ENCODE results near the gene RPS6KA2.

The RPS6KA2 gene

DNA sequence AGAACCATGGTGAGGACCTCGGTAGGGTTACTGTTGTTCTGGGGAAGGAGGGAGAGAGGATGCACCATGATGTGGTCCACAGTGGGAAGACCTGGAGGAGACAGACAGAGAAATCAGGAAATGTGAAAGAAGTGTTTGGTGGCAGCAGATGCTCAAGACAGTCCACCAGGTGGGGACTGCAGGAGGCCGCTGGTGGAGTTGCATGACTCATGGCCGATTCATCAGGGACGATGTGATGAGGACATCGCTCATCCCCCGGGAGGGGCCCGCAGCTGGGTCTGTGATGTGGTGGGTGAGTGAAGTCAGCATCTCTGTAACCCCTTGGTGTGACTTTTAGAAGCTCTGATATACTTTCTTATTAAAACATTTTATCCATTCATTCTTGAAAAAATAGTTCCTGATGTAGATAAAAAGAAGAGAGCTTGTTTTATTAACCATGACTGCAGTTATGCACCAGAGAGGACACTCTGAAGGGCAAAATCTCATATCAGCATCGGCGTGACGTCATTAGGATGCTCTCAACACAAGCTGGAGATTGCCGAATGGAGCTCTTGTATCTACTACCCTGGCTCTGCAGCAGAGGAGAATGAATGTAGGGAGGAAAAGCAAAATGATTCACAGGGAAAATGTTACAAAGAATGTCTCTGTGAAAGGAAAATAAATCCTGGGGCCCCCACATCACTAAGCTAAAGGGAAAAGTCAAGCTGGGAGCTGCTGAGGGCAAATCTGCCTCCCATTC lies 111.8 kb downstream of the RPS6KA2 start:
- Mint-ChIP-seq H3K9me3 (no peaks in the 10 kb centered on the region), H3K27ac (peak overlapping the region in 1 of 2 donors; percentile 47), H3K4me3 (no peak overlapping the region), H3K4me1 (peaks cover 23% of the 10 kb centered on the region), H3K27me3 (no peaks in the 10 kb centered on the region)
- ATAC-seq, result peak; percentile 89
- peak; percentile 16 to 55 for DNase-seq

DNA sequence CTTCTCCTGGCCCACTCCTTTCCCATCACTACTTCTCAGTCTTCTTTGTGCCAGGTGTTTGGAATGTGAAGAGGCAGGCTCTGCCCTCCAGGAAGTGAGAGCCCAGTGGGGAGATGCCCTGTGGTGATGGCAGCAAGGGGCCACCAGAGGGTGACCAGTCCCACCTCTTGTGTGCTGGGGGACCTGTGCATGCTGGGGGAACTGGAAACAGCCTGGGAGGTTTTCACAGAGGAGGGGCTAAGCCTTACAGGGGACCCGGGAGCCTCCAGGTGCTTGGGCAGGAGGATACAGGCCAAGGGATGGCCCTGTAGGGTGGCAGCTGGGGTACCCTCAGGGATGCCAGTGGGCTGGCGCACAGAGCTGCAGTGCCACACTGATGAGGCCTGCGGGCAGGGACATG lies 112.9 kb downstream of the RPS6KA2 start:
- Mint-ChIP-seq H3K9me3 (no peaks in the 10 kb centered on the region), H3K4me3 (no peak overlapping the region), H3K27ac (peak overlapping the region in 1 of 2 donors; percentile 52), H3K4me1 (peaks cover 23% of the 10 kb centered on the region), H3K27me3 (no peaks in the 10 kb centered on the region)
- DNase-seq, result no peak
- ATAC-seq, result no peak

DNA sequence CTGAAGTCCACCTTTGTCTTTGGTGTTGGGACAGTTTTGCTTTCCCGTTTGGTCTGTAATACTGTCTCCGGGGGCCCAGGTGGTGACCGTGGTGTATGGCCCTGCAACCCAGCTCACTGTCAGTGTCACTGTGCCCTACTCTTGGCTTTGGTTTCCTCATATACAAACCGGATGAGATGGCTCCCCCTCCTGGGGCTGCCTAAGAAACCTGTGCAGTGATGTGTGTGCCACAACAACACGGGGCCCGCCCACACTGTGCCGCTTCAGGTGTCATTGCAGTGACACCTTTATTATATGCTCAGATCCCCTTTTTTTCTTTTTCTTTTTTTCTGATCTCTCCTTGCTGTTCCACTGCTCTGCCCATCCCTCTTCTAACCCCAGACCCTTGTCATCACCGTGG lies 114.5 kb downstream of the RPS6KA2 start:
- Mint-ChIP-seq H3K4me1 (peaks cover 23% of the 10 kb centered on the region), H3K27me3 (no peaks in the 10 kb centered on the region), H3K4me3 (no peak overlapping the region), H3K27ac (peak overlapping the region in 1 of 2 donors; percentile 42), H3K9me3 (no peaks in the 10 kb centered on the region)
- ATAC-seq, result peak; percentile 78
- no peak for DNase-seq

DNA sequence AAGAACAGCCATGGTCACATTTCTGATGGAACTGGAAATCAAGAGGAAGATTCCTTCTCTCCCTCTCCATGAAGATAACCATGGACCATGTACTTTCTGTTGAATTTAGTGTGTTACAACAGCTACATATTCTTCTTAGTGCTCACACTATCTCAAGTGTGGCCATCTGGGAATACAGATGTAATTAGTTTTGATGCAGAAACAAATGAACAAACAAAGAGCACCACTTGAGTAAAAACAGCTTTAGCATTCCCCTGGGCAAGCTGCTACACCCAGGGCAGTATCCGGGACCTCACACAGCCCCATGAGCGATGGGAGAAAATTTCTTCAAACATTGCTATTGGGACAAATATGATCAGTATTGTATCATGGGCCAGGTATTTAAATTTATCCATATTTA lies 115.7 kb downstream of the RPS6KA2 start:
- ATAC-seq, result no peak
- Mint-ChIP-seq H3K9me3 (no peaks in the 10 kb centered on the region), H3K27ac (no peak overlapping the region)

DNA sequence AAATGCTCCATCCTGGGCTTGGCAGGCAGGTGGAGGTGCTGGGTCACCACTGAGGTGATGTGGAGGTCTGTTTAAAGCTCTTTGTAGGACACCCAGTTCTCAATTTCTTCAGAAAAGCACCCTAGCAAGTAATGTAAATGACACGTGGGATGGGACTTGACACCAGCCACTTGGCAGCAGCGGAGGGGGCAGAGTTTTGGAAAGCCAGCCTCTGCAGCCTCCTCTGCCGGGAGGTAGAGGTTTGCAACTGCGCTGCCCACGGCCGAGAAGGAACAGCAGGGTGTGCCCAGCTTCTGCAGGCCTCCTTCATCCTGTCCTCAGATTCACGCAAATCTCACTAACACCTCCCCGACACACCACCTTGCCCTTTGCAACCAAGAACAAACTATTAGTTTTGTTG lies 117.9 kb downstream of the RPS6KA2 start:
- ATAC-seq (no peak), DNase-seq (no peak)
- H3K4me1 Mint-ChIP-seq, result peaks cover 8% of the 10 kb centered on the region
- no peak overlapping the region for H3K4me3 Mint-ChIP-seq
- H3K27me3 Mint-ChIP-seq, result no peaks in the 10 kb centered on the region
- no peak overlapping the region for H3K27ac Mint-ChIP-seq
- no peaks in the 10 kb centered on the region for H3K9me3 Mint-ChIP-seq

More for the DNA sequence above, 115.7 kb downstream of the RPS6KA2 start:
- H3K27me3 Mint-ChIP-seq, result no peaks in the 10 kb centered on the region
- H3K4me3 Mint-ChIP-seq, result no peak overlapping the region
- no peak for DNase-seq
- H3K4me1 Mint-ChIP-seq, result peaks cover 23% of the 10 kb centered on the region

DNA sequence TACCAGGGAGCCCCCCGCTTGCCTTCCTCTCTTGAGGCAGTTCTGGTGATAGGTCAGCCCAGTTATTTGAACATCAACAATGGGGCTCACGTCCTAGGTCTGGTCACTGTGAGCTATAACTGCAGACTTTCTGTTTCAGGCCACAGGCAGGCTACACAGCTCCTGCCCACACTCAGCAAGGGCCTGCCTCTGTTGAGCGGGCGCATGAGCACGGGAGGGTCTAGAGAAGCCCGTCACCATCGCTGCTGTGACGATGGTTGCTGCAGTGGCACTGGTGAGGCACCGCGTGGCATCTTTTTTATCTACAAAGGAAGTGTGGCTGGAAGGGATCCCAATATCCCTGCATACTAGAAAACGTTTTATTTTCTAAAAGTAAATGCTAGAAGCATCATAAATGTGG lies 118.3 kb downstream of the RPS6KA2 start:
- Mint-ChIP-seq H3K9me3 (no peaks in the 10 kb centered on the region), H3K27me3 (no peaks in the 10 kb centered on the region), H3K4me3 (no peak overlapping the region), H3K27ac (no peak overlapping the region), H3K4me1 (peaks cover 8% of the 10 kb centered on the region)
- ATAC-seq (no peak), DNase-seq (no peak)

DNA sequence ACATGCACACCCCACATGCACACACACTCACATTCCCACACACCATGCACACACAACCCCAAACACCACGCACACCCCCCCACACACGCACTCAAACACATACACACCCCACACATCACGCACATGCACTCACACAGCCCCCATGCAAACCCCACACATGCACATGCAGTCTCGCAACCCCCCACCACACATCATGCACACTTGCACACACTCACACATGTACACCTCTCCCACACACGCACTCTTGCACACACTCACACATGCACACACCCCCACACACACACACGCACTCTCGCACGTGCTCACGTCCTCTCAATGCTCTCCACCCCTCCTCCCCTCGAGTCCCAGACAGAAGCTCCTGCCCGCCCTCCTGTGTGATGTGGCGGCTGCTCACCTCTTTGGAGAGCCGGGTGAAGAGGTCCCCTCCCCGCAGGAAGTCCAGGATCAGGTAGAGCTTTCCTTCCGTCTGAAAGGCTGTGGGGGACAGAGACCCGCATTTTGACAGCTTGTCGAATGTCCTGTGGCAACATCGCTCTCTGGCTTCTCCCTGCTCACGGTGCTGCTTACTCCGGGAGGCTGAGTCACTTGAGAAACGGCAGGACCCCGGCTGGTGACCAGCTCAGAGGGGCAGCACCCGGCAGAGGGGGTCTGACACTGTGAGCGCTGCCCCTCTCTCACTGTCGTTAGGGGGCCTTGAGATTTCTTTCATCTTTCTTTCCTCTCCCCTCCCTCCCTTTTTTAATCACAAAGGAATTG lies 119.1 kb downstream of the RPS6KA2 start:
- H3K4me1 Mint-ChIP-seq, result peaks cover 7% of the 10 kb centered on the region
- ATAC-seq, result no peak
- H3K9me3 Mint-ChIP-seq, result no peaks in the 10 kb centered on the region
- no peak for DNase-seq
- no peaks in the 10 kb centered on the region for H3K27me3 Mint-ChIP-seq
- no peak overlapping the region for H3K4me3 Mint-ChIP-seq
- H3K27ac Mint-ChIP-seq, result no peak overlapping the region

DNA sequence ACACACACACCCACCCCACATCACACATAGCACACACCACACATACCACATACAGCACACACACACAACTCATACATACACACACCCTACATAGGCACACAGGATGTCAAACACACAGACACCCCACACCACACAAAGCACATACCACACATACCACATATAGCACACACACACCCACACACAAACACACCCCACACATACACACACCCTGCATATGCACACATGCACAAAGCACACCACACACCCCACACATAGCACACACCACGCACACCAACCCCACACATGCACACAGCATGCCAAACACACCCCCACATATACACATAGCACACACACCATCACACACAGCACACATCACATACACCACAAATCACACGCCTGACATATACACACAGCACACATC lies 119.7 kb downstream of the RPS6KA2 start:
- Mint-ChIP-seq H3K9me3 (no peaks in the 10 kb centered on the region), H3K4me1 (peaks cover under 1% of the 10 kb centered on the region), H3K4me3 (no peak overlapping the region), H3K27me3 (no peaks in the 10 kb centered on the region), H3K27ac (no peak overlapping the region)
- DNase-seq (no peak), ATAC-seq (peak; percentile 22)

DNA sequence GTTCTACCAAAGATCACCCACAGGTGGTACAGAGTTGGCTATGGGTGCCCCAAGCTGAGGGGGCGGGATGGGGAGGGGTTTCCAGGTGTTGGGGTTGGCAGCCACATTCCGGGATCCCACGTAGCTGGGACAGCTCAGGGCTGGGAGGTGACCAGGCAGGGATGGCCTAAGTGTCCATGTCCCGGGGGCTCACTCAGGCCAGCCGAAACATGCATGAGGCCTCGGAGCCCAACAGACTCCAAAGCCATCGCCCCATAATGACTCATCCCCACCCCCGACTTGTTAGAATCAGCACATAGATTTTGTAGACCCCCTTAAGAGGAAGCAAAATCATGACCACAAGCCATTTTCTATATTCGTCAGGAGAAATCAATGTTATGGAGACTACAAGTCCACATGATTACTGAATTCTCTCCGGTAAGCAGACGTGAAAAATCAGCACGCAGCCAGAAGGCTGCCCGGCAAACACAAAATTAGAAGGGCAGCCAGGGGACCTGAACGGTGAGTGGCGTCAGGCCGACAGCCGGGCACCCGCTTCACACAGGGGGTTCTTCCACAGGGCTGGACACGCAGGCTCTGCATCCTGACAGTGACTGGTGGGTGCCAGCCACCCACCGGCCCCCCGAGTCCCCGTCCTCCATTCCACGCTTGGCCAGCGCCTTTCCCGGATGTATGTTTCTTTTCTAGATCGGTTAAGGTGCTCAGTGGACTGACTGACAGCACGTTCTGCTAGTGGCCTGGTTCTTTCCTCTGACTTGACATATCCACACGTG lies 121.7 kb downstream of the RPS6KA2 start:
- Mint-ChIP-seq H3K4me1 (no peaks in the 10 kb centered on the region), H3K27ac (no peak overlapping the region), H3K27me3 (no peaks in the 10 kb centered on the region), H3K4me3 (no peak overlapping the region), H3K9me3 (no peaks in the 10 kb centered on the region)
- DNase-seq (no peak), ATAC-seq (no peak)

DNA sequence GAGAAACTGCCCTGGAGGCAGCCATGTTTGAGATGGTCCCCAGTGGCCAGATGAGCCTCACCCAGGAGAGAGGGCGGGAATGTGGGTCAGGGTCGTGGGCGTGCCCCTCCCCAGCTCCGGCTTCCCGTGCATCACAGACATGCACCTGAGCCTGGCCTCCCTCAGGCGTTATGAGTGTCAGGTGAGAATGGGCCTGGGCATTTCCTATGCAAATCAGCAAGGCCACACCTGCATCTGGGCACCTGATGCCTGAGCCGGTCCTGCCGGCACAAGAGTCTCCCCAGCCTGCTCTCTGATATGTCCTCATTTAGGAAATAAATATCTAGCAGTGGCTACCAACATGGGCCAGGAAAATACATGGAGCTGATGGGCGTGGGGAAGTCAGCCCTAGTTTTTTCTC lies 123.0 kb downstream of the RPS6KA2 start:
- H3K27ac Mint-ChIP-seq, result no peak overlapping the region
- ATAC-seq, result no peak
- no peak overlapping the region for H3K4me3 Mint-ChIP-seq
- DNase-seq, result no peak
- H3K9me3 Mint-ChIP-seq, result no peaks in the 10 kb centered on the region
- H3K4me1 Mint-ChIP-seq, result peaks cover 10% of the 10 kb centered on the region
- no peaks in the 10 kb centered on the region for H3K27me3 Mint-ChIP-seq

DNA sequence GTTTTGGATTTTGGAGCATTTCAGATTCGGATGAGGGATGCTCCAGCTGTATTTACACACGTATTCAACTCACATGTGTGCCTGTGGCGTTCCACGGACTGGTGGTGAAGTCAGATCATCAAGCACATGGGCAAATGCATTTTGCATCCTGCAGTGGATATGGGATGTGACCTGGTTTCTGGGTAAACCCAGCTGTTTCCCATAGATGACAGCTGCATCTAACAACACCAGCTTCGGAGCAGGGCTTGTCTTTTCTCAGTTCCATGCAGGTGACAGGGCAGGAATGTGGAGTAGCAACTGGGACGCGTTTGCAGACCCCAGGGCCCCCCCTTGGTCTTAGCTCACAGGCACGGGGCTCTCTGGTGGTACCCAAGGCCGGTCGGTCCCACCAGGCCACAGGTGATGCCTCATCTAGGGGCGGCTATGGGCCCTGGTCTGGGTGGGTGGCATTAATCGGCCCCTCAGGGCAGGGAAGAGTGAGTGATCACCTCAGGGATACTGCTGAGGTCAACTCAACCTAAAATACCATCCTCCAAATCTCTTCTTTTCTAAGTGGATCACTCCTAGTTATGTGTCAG lies 123.8 kb downstream of the RPS6KA2 start:
- ATAC-seq (no peak), DNase-seq (no peak)
- no peak overlapping the region for H3K4me3 Mint-ChIP-seq
- H3K9me3 Mint-ChIP-seq, result no peaks in the 10 kb centered on the region
- H3K4me1 Mint-ChIP-seq, result peaks cover 16% of the 10 kb centered on the region
- no peaks in the 10 kb centered on the region for H3K27me3 Mint-ChIP-seq
- no peak overlapping the region for H3K27ac Mint-ChIP-seq

DNA sequence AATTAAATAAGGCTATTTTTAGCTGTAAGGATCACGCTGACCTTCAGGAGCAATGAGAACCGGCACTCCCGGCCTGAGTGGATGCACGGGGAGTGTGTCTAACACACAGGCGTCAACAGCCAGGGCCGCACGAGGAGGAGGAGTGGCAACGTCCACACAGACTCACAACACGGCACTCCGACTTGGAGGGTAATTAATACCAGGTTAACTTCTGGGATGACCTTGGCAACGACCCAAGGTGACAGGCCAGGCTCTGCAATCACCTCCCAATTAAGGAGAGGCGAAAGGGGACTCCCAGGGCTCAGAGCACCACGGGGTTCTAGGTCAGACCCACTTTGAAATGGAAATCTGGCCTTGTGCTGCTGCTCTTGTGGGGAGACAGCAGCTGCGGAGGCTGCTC lies 124.6 kb downstream of the RPS6KA2 start:
- no peak overlapping the region for H3K4me3 Mint-ChIP-seq
- H3K27me3 Mint-ChIP-seq, result no peaks in the 10 kb centered on the region
- no peak overlapping the region for H3K27ac Mint-ChIP-seq
- DNase-seq (no peak), ATAC-seq (no peak)
- H3K4me1 Mint-ChIP-seq, result peaks cover 16% of the 10 kb centered on the region
- no peaks in the 10 kb centered on the region for H3K9me3 Mint-ChIP-seq

DNA sequence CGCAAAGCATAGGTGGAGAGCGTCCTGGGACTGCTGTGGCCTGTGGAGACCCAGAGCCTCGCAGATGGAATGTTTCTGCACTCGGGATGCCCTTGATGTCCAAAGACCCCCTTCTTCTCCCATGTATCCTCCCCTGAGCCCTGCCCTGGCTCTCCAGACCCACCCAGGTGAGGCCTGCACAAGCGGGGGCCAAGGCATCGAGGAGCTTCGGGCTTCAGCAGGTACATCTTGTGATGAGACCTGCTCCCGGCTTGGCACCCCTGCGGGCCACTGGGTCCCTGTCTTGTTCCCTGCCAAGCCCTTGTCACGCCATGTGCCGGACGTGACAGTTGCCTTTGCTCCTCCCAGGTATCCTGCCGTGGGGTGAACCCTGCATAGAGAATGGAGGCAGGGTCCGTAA lies 125.8 kb downstream of the RPS6KA2 start:
- H3K9me3 Mint-ChIP-seq, result no peaks in the 10 kb centered on the region
- peaks cover 16% of the 10 kb centered on the region for H3K4me1 Mint-ChIP-seq
- H3K27me3 Mint-ChIP-seq, result no peaks in the 10 kb centered on the region
- no peak overlapping the region for H3K27ac Mint-ChIP-seq
- ATAC-seq (no peak), DNase-seq (no peak)
- no peak overlapping the region for H3K4me3 Mint-ChIP-seq

DNA sequence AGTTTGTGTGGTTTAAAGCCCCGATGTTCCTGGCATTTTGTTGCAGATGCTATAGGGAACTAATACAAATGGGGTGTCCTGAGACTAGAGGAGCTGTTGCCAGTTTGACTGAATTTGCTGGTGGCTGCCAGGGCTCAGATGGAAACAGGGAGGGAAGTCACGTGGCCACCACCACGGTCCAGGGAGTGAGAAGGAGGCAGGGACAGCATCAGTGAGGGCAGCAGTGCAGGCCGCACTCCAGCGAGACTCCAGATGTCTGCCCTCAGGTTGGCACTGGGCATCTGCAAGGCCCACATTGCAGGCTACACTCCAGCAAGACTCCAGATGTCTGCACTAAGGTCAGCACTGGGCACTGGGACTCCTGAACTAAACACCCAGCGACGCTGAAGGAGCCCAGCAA lies 126.8 kb downstream of the RPS6KA2 start:
- H3K9me3 Mint-ChIP-seq, result no peaks in the 10 kb centered on the region
- ATAC-seq, result peak; percentile 4
- no peak overlapping the region for H3K27ac Mint-ChIP-seq

DNA sequence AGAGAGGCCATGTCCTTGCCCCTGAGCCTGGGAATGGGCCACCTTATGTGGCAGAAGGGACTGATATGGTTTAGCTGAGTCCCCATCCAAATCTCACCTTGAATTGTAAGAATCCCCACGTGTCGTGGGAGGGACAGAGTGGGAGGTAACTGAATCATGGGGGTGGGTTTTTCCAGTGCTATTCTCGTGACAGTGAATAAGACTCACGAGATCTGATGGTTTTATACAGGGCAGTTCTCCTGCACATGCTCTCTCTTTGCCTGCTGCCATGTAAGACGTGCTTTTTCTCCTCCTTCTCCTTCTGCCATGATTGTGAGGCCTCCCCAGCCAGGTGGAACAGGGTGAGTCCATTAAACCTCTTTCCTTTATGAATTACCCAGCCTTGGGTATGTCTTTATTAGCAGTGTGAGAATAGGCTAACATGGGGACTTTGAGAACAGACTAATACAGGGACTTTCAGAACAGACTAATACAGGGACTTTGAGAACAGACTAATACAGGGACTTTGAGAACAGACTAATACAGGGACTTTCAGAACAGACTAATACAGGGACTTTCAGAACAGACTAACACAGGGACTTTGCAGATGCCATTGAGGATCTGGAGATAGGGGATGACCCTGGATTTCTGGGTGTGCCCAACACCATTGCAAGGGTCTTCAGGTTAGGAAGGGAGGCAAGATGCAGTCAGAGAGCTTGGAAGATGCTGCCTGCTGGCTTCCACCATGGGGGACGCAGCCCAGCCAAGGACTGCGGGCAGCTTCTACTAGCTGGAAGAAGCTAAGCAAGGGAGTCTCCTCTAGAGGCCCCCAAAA lies 127.5 kb downstream of the RPS6KA2 start:
- H3K4me3 Mint-ChIP-seq, result peak overlapping the region; percentile 36 to 38
- peak overlapping the region; percentile 50 to 87 for H3K27ac Mint-ChIP-seq
- H3K9me3 Mint-ChIP-seq, result no peaks in the 10 kb centered on the region
- H3K4me1 Mint-ChIP-seq, result peaks cover 28% of the 10 kb centered on the region
- H3K27me3 Mint-ChIP-seq, result no peaks in the 10 kb centered on the region
- peak; percentile 83 for ATAC-seq
- peak in 1 of 2 donors; percentile 24 for DNase-seq

More for the DNA sequence above, 126.8 kb downstream of the RPS6KA2 start:
- no peaks in the 10 kb centered on the region for H3K27me3 Mint-ChIP-seq
- H3K4me1 Mint-ChIP-seq, result peaks cover 21% of the 10 kb centered on the region
- H3K4me3 Mint-ChIP-seq, result no peak overlapping the region
- DNase-seq, result no peak

Measured in stimulated activated naive CD8-positive, alpha-beta T cell treated with anti-CD3 and anti-CD28 coated beads, Interleukin-15, amount 100 ng/mL, for 72 hours (primary cell).